ENCODE results near the gene NAV3.

NAV3 gene

DNA sequence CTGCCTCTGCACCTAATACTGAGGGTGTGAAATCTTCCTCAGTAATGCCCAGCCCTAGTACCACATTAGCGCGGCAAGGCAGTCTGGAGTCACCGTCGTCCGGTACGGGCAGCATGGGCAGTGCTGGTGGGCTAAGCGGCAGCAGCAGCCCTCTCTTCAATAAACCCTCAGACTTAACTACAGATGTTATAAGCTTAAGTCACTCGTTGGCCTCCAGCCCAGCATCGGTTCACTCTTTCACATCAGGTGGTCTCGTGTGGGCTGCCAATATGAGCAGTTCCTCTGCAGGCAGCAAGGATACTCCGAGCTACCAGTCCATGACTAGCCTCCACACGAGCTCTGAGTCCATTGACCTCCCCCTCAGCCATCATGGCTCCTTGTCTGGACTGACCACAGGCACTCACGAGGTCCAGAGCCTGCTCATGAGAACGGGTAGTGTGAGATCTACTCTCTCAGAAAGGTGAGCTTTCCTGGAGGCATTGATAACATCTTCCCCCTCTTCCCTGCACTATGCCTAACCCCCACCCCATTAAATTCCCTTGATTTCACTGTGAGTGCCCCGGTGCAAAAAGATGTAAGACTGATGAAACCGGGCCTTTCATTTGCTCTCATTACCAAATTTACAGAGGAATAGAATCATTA, 291.4 kb downstream of the NAV3 start:
- DNase-seq: no peak

DNA sequence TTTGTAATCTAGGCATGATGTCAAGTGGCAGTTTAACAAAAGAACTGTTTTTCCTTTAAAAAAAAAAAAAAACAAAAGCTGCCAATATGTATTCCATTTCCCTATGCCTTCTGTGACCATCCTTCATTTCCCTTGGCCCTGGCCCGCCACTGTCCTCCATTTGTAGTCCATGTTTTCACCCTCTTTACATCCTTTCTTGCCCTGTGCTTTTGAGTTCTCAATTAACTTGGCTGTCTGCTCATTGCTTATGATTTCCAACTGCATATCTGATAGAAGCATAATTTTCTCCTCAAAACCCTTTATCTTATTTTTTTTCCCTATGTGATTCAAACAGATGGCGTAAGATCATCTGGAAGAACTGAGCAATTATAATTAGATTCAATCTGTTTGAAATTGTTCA, 297.5 kb downstream of the NAV3 start:
- no peak for DNase-seq

DNA sequence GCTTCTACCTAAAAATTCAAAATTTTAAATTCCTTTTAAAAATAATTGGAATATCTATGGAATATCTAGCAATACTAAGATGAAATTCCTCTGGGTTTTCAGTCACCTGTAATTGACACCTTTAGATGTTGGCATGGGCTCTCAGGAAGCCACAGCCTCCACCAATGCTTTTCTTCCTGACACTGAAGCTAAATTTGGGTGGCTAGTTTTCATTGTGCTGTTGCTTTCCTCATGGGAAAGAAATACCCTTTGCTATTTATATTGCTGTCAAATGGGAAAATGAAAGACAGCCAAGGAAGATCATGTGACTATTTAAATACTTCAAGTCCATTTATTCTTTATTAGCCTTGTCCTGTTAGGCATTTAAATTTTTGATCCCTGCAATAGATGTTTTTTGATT, 313.0 kb downstream of the NAV3 start:
- no peak for DNase-seq

DNA sequence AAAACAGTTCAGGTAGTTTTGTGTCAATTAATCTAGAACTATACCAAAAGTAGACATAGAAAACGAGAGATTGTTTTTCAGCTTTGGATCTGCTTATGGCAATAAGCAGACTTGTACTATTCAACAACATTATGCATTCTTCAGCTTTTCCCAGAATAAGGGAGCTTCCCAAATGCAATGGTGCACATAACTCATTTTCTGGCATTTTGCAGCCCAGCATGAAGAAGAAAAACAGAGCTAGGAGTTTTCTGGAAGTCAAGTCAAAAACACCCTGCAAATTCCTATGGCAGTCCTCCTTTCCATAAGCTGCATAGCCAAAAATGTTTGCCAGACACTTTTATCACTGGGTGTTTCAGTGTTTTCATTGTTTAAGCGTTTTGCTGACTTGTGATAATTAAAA, 314.7 kb downstream of the NAV3 start:
- no peak for DNase-seq

DNA sequence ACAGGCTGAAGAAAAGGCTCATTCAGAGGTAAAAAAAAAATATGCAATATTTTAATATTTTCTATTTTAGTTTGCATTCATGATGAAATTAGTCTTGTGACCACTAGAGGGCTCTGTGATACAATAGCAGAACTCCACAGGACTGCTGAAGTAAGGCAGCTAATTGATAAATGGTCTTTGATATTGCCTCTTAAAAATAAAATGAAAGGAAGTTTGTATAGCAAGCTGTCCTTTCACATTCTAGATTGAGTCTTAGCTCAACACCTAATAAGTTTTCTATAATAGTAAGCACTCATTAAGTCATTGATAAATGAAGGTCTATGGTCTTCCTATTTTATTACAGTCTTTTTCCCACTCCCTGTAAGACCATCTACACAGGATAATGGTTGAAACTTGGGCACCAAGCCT, 315.7 kb downstream of the NAV3 start:
- DNase-seq: peak; percentile 74

DNA sequence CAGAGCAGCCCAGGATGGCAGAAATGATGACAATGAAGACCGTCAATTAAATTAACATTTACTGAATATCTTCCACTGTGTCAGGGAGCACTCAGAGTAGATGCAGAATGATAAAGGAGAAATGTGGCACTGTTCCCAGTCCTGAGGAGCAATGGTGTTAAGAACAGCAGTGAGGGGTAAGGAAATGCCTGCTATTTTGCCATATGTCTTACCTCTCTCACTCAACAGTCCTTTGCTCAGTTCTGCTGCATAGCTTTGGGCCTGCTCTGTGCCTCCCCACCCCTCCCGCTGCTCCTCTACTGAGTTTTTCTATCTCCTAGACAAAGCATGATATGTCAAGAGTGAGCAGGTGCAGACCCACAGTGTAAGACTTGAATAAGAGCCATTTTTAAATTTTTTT, 318.8 kb downstream of the NAV3 start:
- peak; percentile 35 for DNase-seq

DNA sequence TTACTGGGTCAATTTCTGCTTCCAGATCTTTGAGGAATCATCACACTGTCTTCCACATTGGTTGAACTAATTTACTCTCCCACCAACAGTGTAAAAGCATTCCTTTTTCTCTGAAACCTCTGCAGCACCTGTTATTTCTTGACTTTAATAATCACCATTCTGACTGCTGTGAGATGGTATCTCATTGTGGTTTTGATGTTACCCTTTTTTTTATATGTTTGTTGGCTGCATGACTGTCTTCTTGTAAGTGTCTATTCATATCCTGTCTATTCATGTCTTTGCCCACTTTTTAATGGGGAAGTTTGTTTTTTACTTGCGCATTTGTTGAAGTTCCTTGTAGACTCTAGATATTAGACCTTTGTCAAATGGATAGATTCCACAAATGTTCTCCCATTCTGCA, 324.9 kb downstream of the NAV3 start:
- DNase-seq: no peak

DNA sequence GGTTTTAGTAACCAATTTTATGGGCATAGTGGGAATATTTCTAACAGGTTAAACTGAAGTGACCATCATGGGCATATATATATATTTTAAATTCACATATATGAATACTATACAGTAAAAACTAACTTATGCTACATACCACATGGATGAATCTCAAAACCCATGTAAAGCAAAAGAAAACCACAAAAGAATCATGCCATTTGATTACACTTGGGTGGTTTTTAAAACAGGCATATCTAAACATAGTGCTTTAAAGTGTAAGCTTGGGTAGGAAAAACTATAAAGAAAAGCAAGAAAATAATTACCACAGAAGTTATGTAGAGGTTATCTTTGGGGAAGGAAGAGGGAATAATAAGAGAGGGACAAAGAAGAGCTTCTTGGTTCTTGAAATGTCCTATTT, 326.1 kb downstream of the NAV3 start:
- no peak for DNase-seq

DNA sequence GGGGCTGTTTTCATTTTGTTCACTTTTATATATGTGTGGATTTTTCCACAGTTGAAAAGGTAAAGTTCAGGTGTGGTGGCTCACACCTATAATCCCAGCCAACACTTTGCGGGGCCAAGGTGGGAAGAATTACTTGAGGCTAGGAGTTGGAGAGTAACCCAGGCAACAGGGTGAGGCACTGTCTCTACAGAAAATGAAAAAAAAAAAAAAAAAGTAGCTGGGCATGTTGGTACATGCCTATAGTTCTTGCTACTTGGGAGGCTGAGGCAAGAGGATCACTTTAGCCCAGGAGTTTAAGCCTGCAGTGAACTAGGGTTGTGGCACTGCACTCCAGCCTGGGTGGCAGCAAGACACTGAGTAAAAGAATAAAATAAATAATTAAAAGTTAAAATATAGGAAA, 326.5 kb downstream of the NAV3 start:
- DNase-seq: no peak

DNA sequence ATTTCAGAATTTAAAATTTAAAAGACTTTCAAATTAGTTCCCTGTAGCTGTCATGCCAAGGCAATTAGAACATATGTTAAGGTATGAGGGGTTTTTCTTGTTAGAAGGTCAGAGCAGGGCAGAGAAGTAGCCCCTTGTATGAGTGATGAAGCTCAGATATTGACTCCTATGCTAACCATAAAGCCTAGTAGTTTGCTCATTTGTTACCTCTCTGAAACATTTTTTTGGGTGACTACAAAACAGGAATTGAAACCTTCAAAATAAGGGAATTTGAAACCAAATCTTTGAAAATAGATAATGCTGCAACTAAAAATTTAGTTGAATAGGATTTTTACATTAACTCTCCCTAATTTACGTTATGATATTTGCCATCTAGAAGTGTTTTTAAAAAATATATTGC, 333.5 kb downstream of the NAV3 start:
- DNase-seq: no peak

DNA sequence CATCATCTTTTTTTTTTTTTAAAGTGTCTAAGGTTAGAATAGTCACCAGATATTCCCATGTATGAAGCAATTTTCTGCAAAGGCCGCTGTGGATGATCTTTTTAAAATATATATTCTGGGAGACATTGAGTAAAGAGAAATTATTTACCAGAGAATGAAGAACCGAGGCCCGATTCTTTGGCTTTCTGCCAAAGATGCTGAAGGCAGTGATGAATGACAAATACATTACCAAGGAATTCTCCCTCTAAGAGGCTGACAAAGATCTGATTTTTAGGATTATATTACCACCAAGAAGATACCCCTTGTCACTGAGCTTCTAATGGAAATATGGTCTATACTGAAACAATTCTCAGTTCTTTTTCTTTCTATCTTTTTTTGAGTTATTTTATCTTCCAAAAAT, 336.8 kb downstream of the NAV3 start:
- DNase-seq: peak; percentile 9

DNA sequence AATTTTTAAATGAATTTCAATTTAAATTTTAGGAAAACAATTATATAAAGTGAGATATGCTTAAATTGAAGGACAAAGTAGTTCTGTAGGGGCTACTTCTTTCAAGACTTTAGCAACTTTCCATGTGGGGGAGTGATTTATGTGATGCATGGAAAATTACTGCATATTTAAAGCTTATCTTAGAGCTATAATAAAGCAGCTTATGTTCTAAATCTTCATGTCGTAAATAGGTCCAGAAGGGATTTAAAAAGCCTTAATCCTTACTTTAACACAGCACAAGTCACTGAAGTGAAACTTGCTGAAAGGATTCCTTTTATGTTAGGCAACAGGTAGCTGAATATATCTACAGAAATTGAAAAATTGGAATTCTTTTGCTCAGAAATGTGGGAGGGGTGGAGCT, 340.4 kb downstream of the NAV3 start:
- DNase-seq: no peak

DNA sequence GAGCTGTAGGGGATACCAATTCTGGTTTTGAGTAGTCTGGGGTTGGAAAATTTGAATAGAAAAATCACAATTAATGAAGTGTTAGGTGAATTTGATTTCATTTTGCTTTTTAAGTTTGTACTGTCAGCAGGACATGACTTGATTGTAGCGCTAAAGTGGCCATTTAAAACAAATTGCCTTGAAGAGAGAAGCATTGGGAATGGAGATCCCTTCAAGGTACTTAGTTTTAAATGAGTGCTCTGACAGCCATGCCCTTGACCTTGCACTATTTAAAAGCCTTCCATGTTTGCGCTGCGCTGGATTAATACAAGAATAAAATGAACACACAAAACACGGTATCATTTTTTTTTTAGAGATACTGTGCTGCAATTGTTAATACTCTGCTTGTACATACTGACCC, 345.9 kb downstream of the NAV3 start:
- DNase-seq: no peak

DNA sequence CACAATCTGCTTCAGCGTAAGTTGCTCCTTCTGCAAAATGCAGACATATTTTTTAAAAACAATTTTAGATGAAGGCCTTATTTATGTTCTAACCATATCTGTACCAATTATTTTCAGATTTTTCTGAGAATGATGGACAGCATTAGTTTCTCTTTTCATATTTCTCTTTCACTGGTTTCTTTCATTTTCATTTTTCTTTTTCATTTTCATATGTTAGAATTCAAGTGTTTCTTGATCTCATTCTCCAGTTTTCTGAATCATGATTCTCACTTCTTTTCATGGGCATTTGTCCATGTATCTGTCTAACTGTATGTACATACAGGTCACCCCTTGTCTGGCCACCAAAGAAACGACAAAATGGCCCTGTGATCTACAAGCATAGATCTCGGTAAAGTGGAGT, 346.6 kb downstream of the NAV3 start:
- DNase-seq: no peak

DNA sequence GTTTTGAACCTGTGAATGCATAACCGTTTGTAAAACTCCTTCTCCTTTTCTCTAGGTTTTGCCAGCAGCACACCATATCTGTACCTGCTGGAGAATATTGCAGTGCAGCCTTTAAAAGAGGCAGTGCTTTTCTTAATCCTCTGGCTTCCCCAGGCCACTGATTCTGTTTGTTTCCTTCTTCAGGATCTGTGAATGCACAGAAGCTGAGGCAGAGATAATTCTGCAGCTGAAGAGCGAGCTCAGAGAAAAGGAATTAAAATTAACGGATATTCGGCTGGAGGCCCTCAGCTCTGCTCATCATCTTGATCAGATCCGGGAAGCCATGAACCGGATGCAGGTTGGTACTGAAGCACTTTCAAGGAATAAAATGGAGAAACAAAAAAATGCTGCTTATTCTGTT, 348.7 kb downstream of the NAV3 start:
- no peak for DNase-seq

DNA sequence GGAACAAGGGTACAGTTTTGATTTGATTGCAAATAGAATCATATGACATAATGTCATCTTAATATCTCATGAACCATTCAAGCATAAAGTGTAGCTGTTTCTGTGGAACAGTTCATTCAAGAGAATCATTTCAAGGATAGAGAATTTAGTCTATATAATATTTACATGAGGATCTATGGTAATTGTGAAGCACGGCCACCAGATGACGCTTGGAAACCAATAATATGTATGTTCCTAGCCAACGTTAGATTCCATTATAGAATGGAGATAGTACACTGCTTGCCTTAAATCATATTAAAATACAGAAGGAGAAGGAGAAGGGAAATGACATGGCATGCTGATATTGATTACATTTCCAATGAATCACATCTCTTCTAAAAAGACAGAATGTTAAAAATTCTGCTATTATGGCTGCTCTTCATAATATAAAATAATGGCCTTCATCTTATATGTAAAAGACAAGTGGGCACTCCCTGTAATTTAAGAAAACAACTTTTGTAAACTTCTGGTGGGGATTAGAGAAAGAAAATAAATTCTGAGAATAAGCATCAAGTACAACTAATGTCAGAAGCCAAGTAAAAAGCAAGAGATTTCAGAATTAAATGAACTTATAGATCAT, 351.0 kb downstream of the NAV3 start:
- peak; percentile 83 for DNase-seq

DNA sequence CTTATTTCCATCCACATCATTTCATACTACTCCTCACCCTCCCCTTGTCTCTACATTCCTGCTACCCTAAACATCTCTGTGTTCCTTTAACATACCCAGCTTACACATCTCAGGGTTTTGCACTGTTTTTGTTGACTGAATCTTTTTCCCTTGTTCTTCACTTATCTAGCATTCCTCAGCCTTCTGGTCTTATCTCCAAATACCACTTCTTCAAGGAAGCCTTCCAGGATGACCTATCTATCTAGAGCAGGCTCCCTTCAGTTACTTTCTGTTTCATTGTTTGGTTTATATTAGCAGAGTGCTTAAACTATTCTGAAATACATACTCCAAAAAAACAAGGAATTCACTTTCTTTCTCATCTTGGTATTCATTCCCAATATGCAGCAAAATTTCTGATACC, 353.1 kb downstream of the NAV3 start:
- DNase-seq: peak; percentile 29

DNA sequence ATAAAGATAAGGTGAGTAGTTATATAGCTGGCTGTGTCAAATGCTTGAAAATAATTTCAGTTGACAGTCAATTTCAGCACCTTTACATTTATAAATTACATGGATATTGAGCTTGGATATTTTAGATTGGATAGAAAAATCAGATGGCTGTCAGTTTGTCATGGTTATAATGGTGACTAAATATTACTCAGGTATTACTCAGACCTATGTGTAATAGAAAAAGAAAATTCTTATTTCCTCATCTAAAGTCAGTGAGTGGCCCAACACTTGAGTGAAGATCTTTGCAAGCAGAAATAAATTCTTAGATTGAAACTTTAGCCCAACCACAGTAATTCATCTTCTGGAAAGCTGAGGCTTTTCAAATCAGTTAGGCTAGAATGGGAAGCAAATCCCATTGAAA, 354.4 kb downstream of the NAV3 start:
- DNase-seq: no peak

DNA sequence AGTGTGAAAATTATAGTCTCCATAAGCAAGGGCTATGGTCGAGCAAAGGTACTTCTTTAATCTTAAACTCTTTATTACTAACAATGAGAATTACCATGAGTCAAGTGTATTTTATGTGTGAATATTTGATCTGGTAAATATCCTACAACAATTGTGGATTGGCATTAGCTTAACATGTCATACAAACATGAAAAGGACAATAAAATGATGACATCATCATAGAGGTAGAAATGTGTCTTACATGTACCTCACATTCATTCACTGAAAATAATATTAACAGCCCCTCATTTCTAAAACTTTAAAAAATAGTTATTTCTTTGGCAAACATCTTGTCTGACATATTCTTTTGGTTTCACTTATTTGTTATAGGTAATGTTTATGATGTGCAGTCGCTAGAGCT, 355.0 kb downstream of the NAV3 start:
- DNase-seq: peak; percentile 18

DNA sequence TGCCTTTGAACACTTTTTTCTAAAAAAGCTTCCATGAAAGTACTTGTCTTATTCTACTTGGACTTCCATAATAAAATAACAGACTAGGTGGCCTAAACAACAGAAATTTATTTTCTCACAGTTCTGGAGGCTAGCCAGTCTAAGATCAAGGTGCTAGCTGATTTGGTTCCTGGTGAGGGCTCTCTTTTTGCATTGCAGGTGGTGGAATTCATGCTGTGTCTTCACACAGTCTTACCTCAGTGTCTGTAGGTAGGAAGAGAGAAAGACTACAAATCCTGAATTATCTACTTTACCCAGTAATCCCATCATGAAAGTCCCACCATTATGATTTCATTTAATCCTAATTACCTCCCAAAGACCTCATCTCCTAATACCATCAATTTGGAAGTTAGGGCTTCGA, 356.0 kb downstream of the NAV3 start:
- no peak for DNase-seq

DNA sequence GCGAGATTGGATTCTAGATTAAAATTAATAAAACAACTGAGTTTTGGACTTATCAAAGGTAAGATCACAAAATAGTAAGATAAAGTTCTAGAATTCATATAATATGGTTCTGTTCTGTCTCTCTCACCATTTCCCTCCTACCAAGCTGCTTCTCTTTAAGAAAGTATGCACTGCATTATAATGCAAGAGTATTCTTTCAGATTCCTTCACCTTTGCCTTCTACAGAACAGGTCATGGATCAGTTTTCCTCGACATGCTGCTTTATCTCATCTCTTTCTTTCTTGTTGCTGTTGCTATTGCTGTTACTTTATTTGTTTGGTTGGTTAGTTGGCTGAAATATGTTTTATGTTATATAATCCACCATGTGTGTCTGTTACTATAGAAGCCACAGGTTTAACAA, 357.0 kb downstream of the NAV3 start:
- no peak for DNase-seq

DNA sequence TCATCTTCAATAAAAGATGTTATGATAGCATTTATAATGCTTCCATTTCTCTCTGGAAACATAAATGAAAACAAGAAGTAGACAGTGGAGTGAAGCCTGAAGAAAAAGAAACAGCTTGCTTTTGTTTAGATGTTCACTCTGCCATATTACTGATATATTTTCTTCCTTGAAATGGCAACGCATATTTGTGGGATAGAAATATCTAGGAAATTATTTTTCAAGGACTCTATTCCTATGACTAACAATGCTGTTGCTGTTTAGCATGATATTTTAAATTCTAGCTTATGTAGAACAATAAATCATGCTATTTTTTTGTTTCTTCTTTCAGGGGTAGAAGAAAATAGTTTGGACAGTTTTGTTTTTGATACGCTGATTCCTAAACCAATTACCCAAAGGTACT, 359.0 kb downstream of the NAV3 start:
- no peak for DNase-seq

DNA sequence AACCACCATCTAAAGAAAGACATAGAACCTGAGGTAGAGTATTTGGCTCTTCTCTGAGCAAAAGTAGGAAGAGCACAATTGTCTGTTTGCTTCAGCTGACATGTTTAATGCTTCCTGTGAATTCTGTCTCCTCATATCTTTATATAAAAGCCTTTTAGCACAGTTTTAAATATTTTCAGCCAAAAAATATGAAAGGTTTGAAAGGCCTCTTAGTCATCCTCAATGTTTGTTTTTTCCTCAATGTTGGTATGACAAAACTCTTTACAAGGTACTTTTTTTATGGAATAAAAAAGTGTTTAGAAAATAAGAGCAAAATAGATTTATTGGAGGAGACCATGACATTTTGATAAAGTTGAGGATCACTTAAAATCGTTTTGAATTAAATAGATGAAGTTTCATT, 360.9 kb downstream of the NAV3 start:
- DNase-seq: no peak

DNA sequence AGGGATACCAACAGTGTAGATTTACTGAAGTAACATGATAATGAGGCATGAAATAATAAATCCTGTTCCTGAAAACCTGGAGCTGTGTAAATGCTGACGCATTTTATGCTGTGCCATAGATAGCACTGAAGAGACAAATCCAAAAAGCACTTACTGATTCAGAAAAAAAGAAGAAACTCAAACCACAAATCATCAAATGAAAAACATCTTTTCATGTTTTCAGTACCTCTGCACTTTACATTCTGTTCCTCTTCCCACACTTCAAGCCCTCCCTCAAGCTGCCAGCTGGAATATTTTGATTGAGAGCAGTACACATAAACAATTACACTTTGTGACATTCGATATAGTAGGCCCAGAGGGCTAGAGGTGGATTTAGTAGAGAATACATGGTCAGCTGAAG, 362.3 kb downstream of the NAV3 start:
- no peak for DNase-seq

DNA sequence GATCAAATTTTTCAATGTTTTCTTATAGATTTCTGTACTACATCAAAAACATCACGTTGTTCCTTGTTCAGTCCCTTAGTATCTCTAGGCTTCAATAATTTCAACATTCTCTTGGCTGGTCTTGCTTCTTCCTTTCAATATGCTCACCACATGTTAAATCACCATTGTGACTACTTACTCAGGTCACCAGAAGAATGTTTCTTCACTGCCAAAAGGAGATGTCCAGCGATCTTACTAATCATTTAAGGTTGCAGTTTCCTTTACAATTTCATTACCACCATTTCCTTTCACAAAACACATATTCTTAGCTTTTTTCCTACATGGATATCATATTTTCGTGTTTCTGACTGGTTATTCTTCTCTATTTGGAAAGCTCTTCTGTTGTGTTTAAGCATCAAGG, 363.8 kb downstream of the NAV3 start:
- DNase-seq: no peak
